OCI-LY7 (cell line): ENCODE data around the gene ZNF540. TPM values are rescaled to one million over a fixed set of nuclear protein-coding genes. Genes with fewer than 3 reads are reported as not detected.
A peak's percentile ranks its signal among the peaks of the same experiment; 100 is the strongest.

ENCODE experiments used
- BruUV-seq: library from RNA; stranded (reverse); fragments of 400-500 nt; replicated peaks from 2 replicates; lab custom pipeline; 2021; lab: Mats Ljungman, UMichigan
- CTCF ChIA-PET: fragments of 300-600 bp; sonication (Branson Sonifier 250); formaldehyde crosslinking; loops from one replicate; lab custom pipeline; 2022; ENCODE audit warnings: antibody characterized with exemption; ENCODE audit not compliant: unreplicated experiment; lab: Charles Lee
- POLR2A ChIA-PET: fragments of 300-600 bp; sonication (Branson Sonifier 250); formaldehyde crosslinking; loops from one replicate; lab custom pipeline; 2022; ENCODE audit warnings: antibody characterized with exemption; lab: Charles Lee
- DNase-seq: peaks from one replicate; pipeline ENCODE4 v3.0.0-alpha.2; 2015; ENCODE audit warnings: low spot score
- H2AFZ ChIP-seq: fragments of 200-600 bp; sonication (generic), shearing (Covaris generic); 2 replicates; pipeline ENCODE4 v1.6.1; 2014; ENCODE audit warnings: mild to moderate bottlenecking, antibody characterized with exemption, low read length, moderate library complexity
- H3K27ac ChIP-seq: fragments of 200-600 bp; sonication (generic); 2 replicates; pipeline ENCODE4 v1.5.1; 2014; ENCODE audit warnings: mixed run types, low read depth, mild to moderate bottlenecking, moderate library complexity, low read length, inconsistent platforms; ENCODE audit not compliant: poor library complexity, severe bottlenecking
- H3K36me3 ChIP-seq: fragments of 200-600 bp; sonication (generic); 2 replicates; pipeline ENCODE4 v1.6.1; 2014; ENCODE audit warnings: mild to moderate bottlenecking, antibody characterized with exemption, low read length, moderate library complexity, mixed read lengths; ENCODE audit not compliant: insufficient read depth
- H3K4me1 ChIP-seq: fragments of 200-600 bp; sonication (generic); 2 replicates; pipeline ENCODE4 v1.5.1; 2014; ENCODE audit warnings: mild to moderate bottlenecking, low read length; ENCODE audit not compliant: insufficient read depth, poor library complexity, severe bottlenecking
- H3K4me2 ChIP-seq: fragments of 200-600 bp; sonication (generic); 2 replicates; pipeline ENCODE4 v1.6.1; 2014; ENCODE audit warnings: mild to moderate bottlenecking, low read length
- H3K4me3 ChIP-seq: fragments of 200-600 bp; sonication (generic); 2 replicates; pipeline ENCODE4 v1.5.1; 2014; ENCODE audit warnings: mild to moderate bottlenecking, low read depth, low read length; ENCODE audit not compliant: poor library complexity, severe bottlenecking
- H3K79me2 ChIP-seq: fragments of 200-600 bp; sonication (generic); 2 replicates; pipeline ENCODE4 v1.6.1; 2016; ENCODE audit warnings: low read depth, mild to moderate bottlenecking, low read length, moderate library complexity, mixed read lengths; ENCODE audit not compliant: insufficient read depth
- H3K9me2 ChIP-seq: fragments of 200-600 bp; sonication (generic); 2 replicates; pipeline ENCODE4 v1.6.1; 2016; ENCODE audit warnings: mild to moderate bottlenecking, low read length, mixed read lengths; ENCODE audit not compliant: insufficient read depth
- H3K9me3 ChIP-seq: fragments of 200-600 bp; sonication (generic); 2 replicates; pipeline ENCODE4 v1.6.1; 2014; ENCODE audit warnings: mild to moderate bottlenecking, mixed run types, low read length, mixed read lengths
- H4K20me1 ChIP-seq: fragments of 200-600 bp; sonication (generic); 2 replicates; pipeline ENCODE4 v1.6.1; 2014; ENCODE audit warnings: mild to moderate bottlenecking, antibody characterized with exemption, low read length, moderate library complexity, mixed read lengths; ENCODE audit not compliant: insufficient read depth
- EZH2phosphoT487 ChIP-seq: fragments of 200-600 bp; sonication (generic); IDR thresholded peaks from 2 replicates; pipeline ENCODE4 v1.6.1; 2018; ENCODE audit warnings: low read depth, borderline replicate concordance, mild to moderate bottlenecking, mixed run types, antibody characterized with exemption, low read length, moderate library complexity, mixed read lengths
- intact Hi-C: fragments of 100-400 bp; cut with micrococcal nuclease; formaldehyde crosslinking; loops from one replicate; pipeline ENCODE4 v1.10.0; 2022; ENCODE audit not compliant: unreplicated experiment
- total RNA-seq, 2 experiments: library from RNA; depleted of rRNA in 1 of 2; stranded (reverse); fragments of >200 nt in 1 of 2; shearing (Covaris generic) in 1 of 2; gene quantifications; 2 replicates each; pipeline ENCODE4 v1.2.3, GENCODE V29; 2014 to 2022
- TF ChIP-seq, protein P1 (sequence below): fragments of 200-600 bp; sonication (generic); conservative IDR thresholded peaks from 2 replicates; pipeline ENCODE4 v1.5.1; 2014; ENCODE audit warnings: mild to moderate bottlenecking, antibody characterized with exemption, low read length, moderate library complexity, mixed read lengths

The ZNF540 gene
- total RNA-seq, 2 experiments from 2014 or later: 0.44 to 0.46 TPM

DNA sequence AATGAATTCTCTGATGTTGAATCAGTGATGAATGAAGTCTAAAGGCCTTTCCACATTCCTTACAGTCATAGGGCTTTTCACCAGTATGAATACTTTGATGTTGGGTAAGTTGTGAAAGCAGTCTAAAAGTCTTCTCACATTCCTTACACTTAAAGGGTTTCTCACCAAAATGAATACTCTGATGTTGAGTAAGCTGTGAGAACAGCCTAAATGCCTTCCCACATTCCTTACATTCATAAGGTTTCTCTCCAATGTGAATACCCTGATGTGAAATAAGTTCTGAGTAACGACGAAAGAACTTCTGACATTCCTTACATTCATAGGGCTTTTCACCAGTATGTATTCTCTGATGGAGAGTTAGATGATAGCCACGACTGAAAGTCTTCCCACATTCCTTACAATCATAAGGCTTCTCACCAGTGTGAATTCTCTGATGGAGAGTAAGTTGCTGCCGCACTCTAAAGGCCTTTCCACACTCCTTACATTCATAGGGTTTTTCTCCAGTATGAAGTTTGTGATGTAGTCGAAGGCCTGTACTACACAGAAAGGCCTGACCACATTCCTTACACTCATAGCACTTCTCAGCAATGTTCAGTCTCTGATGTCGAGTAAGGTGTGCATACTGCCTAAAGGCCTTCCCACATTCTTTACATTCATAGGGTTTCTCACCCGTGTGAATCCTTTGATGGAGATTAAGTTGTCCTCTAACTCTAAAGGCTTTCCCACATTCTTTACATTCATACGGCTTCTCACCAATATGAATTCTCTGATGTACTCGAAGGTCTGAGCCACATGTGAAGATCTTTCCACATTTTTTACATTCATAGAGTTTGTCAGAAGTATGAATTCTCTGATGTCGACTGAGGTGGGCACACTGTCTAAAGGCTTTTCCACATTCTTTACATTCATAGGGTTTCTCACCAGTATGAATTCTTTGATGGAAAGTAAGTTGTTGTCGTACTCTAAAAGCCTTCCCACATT, 40.7 kb downstream of the ZNF540 start:
- ChIA-PET POLR2A (interaction anchor here (0.7 kb wide), 2 partner anchors 84 to 111 kb away, joined by 3 to 6 read pairs; no protein-coding TSS in a partner anchor), CTCF (no interaction called here)
- no peak overlapping the region for H3K27ac ChIP-seq
- DNase-seq: no peak
- no peak overlapping the region for H2AFZ ChIP-seq
- peaks cover 34% of the 10 kb centered on the region for H3K36me3 ChIP-seq
- H3K4me2 ChIP-seq: no peak overlapping the region
- H3K9me2 ChIP-seq: no peaks in the 10 kb centered on the region
- no peaks in the 10 kb centered on the region for H4K20me1 ChIP-seq
- H3K79me2 ChIP-seq: no peaks in the 10 kb centered on the region
- BruUV-seq: no TSS peak
- intact Hi-C loops: no loop called here
- H3K9me3 ChIP-seq: peaks cover 45% of the 10 kb centered on the region
- TF ChIP-seq, protein P1, sequence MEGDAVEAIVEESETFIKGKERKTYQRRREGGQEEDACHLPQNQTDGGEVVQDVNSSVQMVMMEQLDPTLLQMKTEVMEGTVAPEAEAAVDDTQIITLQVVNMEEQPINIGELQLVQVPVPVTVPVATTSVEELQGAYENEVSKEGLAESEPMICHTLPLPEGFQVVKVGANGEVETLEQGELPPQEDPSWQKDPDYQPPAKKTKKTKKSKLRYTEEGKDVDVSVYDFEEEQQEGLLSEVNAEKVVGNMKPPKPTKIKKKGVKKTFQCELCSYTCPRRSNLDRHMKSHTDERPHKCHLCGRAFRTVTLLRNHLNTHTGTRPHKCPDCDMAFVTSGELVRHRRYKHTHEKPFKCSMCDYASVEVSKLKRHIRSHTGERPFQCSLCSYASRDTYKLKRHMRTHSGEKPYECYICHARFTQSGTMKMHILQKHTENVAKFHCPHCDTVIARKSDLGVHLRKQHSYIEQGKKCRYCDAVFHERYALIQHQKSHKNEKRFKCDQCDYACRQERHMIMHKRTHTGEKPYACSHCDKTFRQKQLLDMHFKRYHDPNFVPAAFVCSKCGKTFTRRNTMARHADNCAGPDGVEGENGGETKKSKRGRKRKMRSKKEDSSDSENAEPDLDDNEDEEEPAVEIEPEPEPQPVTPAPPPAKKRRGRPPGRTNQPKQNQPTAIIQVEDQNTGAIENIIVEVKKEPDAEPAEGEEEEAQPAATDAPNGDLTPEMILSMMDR: no peak
- no peak for TF ChIP-seq EZH2phosphoT487
- no peaks in the 10 kb centered on the region for H3K4me1 ChIP-seq
- H3K4me3 ChIP-seq: no peak overlapping the region

DNA sequence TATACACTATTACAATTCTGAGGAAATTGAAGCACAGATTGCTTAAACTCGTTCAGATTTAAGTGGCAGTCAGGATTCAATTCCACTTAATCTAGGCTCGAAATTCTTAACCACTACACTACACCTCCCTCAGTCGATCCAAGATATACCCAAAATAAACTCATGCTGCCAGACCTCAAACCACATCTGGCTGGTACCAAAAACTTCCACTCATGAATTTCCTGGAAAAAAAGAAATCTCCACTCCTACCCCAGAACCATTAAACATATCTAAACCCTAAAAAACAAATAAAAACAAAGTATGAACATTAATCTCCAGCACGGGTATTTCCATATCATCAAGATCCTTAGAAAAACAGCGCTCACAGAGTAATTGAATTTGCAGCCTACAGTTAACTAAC, 59.4 kb downstream of the ZNF540 start:
- no peak overlapping the region for H3K27ac ChIP-seq
- intact Hi-C loops: no loop called here
- H3K9me3 ChIP-seq: 0 out of 2 replicates have a peak, but pooled peaks cover 3% of the 10 kb centered on the region
- H3K4me3 ChIP-seq: peak overlapping the region; percentile 80
- DNase-seq: no peak
- H3K4me2 ChIP-seq: peak overlapping the region; percentile 73
- H3K79me2 ChIP-seq: peaks cover 23% of the 10 kb centered on the region; the same call in 1 of the 2 replicates
- BruUV-seq: no TSS peak
- ChIA-PET POLR2A (interaction anchor here (0.6 kb wide), 1 partner anchor 63 kb away, joined by 3 read pairs; no protein-coding TSS in a partner anchor), CTCF (no interaction called here)
- no peaks in the 10 kb centered on the region for H4K20me1 ChIP-seq
- TF ChIP-seq EZH2phosphoT487: no peak
- TF ChIP-seq, protein P1: no peak
- H3K9me2 ChIP-seq: no peaks in the 10 kb centered on the region
- H2AFZ ChIP-seq: peak overlapping the region; percentile 93; the same call in 1 of the 2 replicates
- H3K36me3 ChIP-seq: peaks cover 6% of the 10 kb centered on the region; the same call in 1 of the 2 replicates
- peaks cover 7% of the 10 kb centered on the region for H3K4me1 ChIP-seq
